HepG2 (cell line): ENCODE data around the gene LYPLA2. TPM values are rescaled to one million over a fixed set of nuclear protein-coding genes. Genes with fewer than 3 reads are reported as not detected.
A peak's percentile ranks its signal among the peaks of the same experiment; 100 is the strongest.

Experiments
- CENPT ChIP-seq: sonication (generic); formaldehyde crosslinking; IDR thresholded peaks from 2 replicates; pipeline ENCODE4 v1.8.0; 2022; ENCODE audit warnings: low read depth, mild to moderate bottlenecking, moderate library complexity, missing genetic modification reagents
- FOXP1 ChIP-seq, 2 experiments: fragments of 450-650 bp in 1 of 2; IDR thresholded peaks; 2 replicates each; pipeline ENCODE4 v1.6.1; 2017 to 2018; ENCODE audit warnings: antibody characterized with exemption in 1 of 2
- HBP1 ChIP-seq: IDR thresholded peaks from 2 replicates; pipeline ENCODE4 v1.6.1; 2016; ENCODE audit warnings: low read depth, control low read depth
- HMG20B ChIP-seq: conservative IDR thresholded peaks from 2 replicates; pipeline ENCODE4 v1.6.1; 2016; ENCODE audit warnings: missing genetic modification reagents, missing compliant biosample characterization
- HOXA3 ChIP-seq: sonication (generic); formaldehyde crosslinking; IDR thresholded peaks from 2 replicates; pipeline ENCODE4 v1.5.0; 2020; ENCODE audit warnings: missing genetic modification reagents
- NPAS2 ChIP-seq: sonication (generic); formaldehyde crosslinking; IDR thresholded peaks from 2 replicates; pipeline ENCODE4 v1.8.0; 2022; ENCODE audit warnings: mild to moderate bottlenecking, missing genetic modification reagents, borderline replicate concordance
- PBX3 ChIP-seq: sonication (generic); formaldehyde crosslinking; IDR thresholded peaks from 2 replicates; pipeline ENCODE4 v1.8.1; 2023; ENCODE audit warnings: missing genetic modification reagents, inconsistent platforms, borderline replicate concordance
- RARA ChIP-seq: IDR thresholded peaks from 2 replicates; pipeline ENCODE4 v1.6.1; 2016; ENCODE audit warnings: missing genetic modification reagents, missing compliant biosample characterization
- RBM22 ChIP-seq: fragments of 200-400 bp; formaldehyde crosslinking; optimal IDR thresholded peaks from 2 replicates; pipeline ENCODE3; 2017; ENCODE audit warnings: mild to moderate bottlenecking, low read length, moderate library complexity
- THYN1 ChIP-seq: sonication (generic); formaldehyde crosslinking; IDR thresholded peaks from 2 replicates; pipeline ENCODE4 v1.8.1; 2023; ENCODE audit warnings: low read depth, mild to moderate bottlenecking, moderate library complexity, missing genetic modification reagents, borderline replicate concordance
- ZBTB7A ChIP-seq: sonication (generic); formaldehyde crosslinking; IDR thresholded peaks from 2 replicates; pipeline ENCODE4 v1.8.0; 2022; ENCODE audit warnings: mild to moderate bottlenecking, missing genetic modification reagents
- ZNF274 ChIP-seq: sonication (generic); formaldehyde crosslinking; IDR thresholded peaks from 2 replicates; pipeline ENCODE4 v1.5.1; 2020; ENCODE audit warnings: mild to moderate bottlenecking, missing genetic modification reagents
- ZNF292 ChIP-seq: sonication (generic); formaldehyde crosslinking; IDR thresholded peaks from 2 replicates; pipeline ENCODE4 v1.8.1; 2022; ENCODE audit warnings: mild to moderate bottlenecking, low read depth, missing genetic modification reagents, borderline replicate concordance
- ZNF777 ChIP-seq: sonication (generic); formaldehyde crosslinking; IDR thresholded peaks from 2 replicates; pipeline ENCODE4 v1.4.0; 2020; ENCODE audit warnings: missing genetic modification reagents
- polyA plus RNA-seq, 8 experiments: library from polyadenylated mRNA; depleted of rRNA in 3 of 8; stranded (reverse) in 7 of 8; unstranded in 1 of 8; fragments of >200 nt; fragmentation: Illumina TruSeq in 4 of 8; extraction: Trizol in 4 of 8; gene quantifications; 2 replicates each; pipeline versions ENCODE4 v1.2.1 to v1.2.3, GENCODE V29; 2011 to 2016; ENCODE audit warnings: low read depth in 4 of 8, missing spikeins in 1 of 8, mixed read lengths in 1 of 8; ENCODE audit not compliant: insufficient read depth in 1 of 8
- total RNA-seq, 5 experiments: library from RNA; depleted of rRNA; stranded (reverse); fragments of >200 nt; fragmentation: Illumina TruSeq; extraction: Trizol; gene quantifications; 2 replicates each; pipeline ENCODE4 v1.2.3, GENCODE V29; 2016; ENCODE audit warnings: low read depth in 1 of 5
- TF ChIP-seq, protein P1 (sequence below): sonication (generic); formaldehyde crosslinking; IDR thresholded peaks from 2 replicates; pipeline ENCODE4 v1.4.0; 2020; ENCODE audit warnings: mild to moderate bottlenecking, missing genetic modification reagents
- TF ChIP-seq, protein P2 (sequence below): sonication (generic); formaldehyde crosslinking; IDR thresholded peaks from 2 replicates; pipeline ENCODE4 v1.4.0; 2020; ENCODE audit warnings: missing genetic modification reagents

LYPLA2 gene
- total and polyA plus RNA-seq, 2 of the 13 experiments (the other 11 are each of a cell fraction or from before 2014, with no cell fraction given), result 72.1 to 73.2 TPM

DNA sequence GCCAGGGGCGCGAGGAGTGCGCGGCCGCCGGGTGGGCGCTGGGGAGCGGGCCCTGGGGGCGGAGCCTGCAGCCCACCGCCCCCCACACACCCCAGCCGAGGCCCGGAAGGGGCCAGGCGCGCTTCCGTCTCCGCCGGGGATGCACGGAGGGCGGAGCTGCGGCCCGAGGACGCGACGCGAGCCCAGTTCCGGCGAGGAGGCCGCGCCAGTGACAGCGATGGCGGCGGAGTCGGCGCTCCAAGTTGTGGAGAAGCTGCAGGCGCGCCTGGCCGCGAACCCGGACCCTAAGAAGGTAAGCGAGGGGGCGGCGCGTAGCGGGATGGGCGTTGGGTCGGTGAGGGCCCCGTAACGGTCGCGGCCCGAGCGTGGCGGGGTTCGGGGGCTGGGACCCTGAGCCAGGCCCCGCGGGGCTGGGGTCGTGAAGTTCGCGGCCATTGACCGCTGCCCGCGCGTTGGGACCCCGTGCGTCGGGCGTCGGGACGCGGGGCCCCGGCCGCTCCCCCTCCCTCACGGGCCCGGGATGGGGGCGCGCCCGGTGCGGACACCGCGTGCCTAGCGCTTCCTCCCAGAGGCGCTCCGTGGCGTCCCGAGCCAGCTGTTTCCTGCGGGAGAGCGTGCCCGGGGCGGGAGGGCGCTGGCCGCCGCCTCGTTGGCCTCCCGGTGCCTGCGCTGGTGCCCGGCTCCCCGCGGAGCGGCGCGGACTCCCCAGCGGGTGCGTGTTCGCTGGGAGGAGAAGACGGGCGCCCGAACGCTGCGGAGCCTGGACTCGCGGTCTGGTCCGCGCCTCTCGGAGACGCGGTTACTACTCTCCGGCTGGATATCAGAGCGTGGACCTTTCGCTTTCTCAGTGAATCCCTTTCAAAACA is 47.4 kb upstream of the LYPLA2 start, which contains the start of gene ELOA (continued):
- TF ChIP-seq, protein P1, sequence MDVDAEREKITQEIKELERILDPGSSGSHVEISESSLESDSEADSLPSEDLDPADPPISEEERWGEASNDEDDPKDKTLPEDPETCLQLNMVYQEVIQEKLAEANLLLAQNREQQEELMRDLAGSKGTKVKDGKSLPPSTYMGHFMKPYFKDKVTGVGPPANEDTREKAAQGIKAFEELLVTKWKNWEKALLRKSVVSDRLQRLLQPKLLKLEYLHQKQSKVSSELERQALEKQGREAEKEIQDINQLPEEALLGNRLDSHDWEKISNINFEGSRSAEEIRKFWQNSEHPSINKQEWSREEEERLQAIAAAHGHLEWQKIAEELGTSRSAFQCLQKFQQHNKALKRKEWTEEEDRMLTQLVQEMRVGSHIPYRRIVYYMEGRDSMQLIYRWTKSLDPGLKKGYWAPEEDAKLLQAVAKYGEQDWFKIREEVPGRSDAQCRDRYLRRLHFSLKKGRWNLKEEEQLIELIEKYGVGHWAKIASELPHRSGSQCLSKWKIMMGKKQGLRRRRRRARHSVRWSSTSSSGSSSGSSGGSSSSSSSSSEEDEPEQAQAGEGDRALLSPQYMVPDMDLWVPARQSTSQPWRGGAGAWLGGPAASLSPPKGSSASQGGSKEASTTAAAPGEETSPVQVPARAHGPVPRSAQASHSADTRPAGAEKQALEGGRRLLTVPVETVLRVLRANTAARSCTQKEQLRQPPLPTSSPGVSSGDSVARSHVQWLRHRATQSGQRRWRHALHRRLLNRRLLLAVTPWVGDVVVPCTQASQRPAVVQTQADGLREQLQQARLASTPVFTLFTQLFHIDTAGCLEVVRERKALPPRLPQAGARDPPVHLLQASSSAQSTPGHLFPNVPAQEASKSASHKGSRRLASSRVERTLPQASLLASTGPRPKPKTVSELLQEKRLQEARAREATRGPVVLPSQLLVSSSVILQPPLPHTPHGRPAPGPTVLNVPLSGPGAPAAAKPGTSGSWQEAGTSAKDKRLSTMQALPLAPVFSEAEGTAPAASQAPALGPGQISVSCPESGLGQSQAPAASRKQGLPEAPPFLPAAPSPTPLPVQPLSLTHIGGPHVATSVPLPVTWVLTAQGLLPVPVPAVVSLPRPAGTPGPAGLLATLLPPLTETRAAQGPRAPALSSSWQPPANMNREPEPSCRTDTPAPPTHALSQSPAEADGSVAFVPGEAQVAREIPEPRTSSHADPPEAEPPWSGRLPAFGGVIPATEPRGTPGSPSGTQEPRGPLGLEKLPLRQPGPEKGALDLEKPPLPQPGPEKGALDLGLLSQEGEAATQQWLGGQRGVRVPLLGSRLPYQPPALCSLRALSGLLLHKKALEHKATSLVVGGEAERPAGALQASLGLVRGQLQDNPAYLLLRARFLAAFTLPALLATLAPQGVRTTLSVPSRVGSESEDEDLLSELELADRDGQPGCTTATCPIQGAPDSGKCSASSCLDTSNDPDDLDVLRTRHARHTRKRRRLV, result no peak
- TF ChIP-seq ZNF292 (CRISPR knock-in tag), result no peak
- no peak for TF ChIP-seq NPAS2 (CRISPR knock-in tag)
- TF ChIP-seq ZNF274 (CRISPR knock-in tag), result peak; percentile 83
- TF ChIP-seq, protein P2, sequence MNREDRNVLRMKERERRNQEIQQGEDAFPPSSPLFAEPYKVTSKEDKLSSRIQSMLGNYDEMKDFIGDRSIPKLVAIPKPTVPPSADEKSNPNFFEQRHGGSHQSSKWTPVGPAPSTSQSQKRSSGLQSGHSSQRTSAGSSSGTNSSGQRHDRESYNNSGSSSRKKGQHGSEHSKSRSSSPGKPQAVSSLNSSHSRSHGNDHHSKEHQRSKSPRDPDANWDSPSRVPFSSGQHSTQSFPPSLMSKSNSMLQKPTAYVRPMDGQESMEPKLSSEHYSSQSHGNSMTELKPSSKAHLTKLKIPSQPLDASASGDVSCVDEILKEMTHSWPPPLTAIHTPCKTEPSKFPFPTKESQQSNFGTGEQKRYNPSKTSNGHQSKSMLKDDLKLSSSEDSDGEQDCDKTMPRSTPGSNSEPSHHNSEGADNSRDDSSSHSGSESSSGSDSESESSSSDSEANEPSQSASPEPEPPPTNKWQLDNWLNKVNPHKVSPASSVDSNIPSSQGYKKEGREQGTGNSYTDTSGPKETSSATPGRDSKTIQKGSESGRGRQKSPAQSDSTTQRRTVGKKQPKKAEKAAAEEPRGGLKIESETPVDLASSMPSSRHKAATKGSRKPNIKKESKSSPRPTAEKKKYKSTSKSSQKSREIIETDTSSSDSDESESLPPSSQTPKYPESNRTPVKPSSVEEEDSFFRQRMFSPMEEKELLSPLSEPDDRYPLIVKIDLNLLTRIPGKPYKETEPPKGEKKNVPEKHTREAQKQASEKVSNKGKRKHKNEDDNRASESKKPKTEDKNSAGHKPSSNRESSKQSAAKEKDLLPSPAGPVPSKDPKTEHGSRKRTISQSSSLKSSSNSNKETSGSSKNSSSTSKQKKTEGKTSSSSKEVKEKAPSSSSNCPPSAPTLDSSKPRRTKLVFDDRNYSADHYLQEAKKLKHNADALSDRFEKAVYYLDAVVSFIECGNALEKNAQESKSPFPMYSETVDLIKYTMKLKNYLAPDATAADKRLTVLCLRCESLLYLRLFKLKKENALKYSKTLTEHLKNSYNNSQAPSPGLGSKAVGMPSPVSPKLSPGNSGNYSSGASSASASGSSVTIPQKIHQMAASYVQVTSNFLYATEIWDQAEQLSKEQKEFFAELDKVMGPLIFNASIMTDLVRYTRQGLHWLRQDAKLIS (CRISPR knock-in tag), result no peak
- TF ChIP-seq RBM22, result peak; percentile 37
- TF ChIP-seq HBP1 (CRISPR knock-in tag), result no peak
- TF ChIP-seq RARA, result no peak
- peak; percentile 28; the same call in 1 of the 2 replicates for TF ChIP-seq CENPT (CRISPR knock-in tag)
- TF ChIP-seq FOXP1 (IDR thresholded peaks at IDR 0.05), result no peak
- no peak for TF ChIP-seq FOXP1 (CRISPR knock-in tag; IDR thresholded peaks at IDR 0.05)
- peak; percentile 84 for TF ChIP-seq HOXA3 (CRISPR knock-in tag)
- TF ChIP-seq ZBTB7A, result no peak; the same call in 1 of the 2 replicates
- no peak for TF ChIP-seq ZNF777 (CRISPR knock-in tag)
- no peak for TF ChIP-seq THYN1 (CRISPR knock-in tag)
- TF ChIP-seq HMG20B, result peak; percentile 42; the same call in 1 of the 2 replicates
- no peak for TF ChIP-seq PBX3 (CRISPR knock-in tag)
